Measurements from ENCODE around the gene PTPN4.

PTPN4 gene, protein sequence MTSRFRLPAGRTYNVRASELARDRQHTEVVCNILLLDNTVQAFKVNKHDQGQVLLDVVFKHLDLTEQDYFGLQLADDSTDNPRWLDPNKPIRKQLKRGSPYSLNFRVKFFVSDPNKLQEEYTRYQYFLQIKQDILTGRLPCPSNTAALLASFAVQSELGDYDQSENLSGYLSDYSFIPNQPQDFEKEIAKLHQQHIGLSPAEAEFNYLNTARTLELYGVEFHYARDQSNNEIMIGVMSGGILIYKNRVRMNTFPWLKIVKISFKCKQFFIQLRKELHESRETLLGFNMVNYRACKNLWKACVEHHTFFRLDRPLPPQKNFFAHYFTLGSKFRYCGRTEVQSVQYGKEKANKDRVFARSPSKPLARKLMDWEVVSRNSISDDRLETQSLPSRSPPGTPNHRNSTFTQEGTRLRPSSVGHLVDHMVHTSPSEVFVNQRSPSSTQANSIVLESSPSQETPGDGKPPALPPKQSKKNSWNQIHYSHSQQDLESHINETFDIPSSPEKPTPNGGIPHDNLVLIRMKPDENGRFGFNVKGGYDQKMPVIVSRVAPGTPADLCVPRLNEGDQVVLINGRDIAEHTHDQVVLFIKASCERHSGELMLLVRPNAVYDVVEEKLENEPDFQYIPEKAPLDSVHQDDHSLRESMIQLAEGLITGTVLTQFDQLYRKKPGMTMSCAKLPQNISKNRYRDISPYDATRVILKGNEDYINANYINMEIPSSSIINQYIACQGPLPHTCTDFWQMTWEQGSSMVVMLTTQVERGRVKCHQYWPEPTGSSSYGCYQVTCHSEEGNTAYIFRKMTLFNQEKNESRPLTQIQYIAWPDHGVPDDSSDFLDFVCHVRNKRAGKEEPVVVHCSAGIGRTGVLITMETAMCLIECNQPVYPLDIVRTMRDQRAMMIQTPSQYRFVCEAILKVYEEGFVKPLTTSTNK

DNA sequence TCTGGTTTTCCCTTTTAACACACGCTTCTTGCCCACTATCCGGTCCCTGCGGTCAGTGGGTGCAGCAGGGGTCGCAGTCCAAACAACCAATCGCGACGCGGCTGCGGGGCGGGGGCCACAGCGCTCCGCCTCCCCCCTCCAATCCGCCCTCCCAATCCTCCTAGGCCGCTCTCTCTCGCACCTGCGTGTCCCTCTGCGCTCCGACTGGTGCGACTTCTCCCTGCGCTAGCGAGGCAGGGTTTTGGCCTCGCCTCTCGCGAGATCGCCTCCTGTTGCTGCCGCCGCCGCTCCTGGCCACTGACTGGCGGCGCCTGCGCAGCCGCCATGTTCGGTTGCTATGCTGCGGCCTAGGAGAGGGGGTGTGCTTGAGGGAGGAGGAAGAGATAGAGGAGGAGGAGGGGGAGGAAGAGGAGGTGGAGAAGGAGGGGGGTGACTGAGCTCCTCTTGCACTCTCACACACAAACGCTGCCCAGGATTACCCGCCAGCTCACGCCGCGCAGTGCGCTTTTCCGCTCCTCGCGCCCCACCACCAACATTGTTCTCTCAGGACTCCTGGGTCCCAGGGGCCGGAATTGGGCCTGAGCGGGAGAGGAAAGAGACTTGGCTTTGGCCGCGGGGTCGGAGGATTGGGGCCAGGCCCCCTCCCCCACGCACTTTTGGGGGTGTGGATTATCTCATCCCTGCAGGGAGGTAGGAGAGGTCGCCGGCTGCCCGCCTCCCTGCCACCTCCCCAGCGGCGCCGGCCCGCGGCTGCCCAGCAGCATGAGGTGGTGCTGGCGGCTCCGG, at the start of gene PTPN4:
Gene PTPN4, plus strand, starts transcription at position 472 of the 786 bp plus-strand sequence. CDS start 49,932 bp downstream, outside the sequence.
- peak; percentile 89 to 97 (median 96) for DNase-seq

DNA sequence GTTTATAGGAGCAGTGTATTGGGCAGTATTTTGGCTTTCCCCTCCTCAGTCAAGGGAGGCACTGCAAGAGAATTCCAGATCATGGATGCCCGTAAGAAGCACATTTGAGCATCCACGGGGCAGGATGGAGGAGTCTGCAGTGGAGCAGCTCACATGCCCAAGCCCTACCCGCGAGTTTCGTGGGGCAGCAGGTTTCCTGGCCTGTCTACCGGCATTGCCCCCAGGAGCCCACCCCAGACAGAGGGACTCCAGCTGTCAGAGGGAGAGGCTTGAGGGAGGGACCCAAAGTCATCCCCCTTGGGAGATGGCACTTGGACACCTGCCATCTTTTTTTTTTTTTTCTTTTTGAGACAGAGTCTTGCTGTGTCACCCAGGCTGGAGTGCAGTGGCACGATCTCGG, 49.4 kb upstream of the PTPN4 start:
- DNase-seq: no peak

DNA sequence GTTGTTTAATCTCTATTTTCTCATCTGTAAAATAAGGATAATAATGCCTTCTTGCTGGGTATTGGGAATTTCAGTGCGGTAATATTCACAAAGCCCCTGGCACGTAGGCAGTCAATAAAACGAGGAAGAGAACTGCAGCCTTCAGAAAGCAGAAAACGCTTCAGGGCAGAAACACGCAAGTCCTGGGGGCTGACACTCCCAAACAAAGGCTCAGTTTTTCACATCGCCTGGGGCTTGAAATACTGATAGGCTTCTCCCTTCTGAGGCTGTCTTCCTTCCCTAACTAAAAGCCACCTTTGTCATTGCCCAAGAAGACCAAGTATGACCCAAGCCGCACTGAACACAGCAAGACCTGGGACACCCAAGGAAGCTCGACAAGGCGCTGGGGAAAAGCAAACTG, 48.4 kb upstream of the PTPN4 start:
- DNase-seq: no peak

DNA sequence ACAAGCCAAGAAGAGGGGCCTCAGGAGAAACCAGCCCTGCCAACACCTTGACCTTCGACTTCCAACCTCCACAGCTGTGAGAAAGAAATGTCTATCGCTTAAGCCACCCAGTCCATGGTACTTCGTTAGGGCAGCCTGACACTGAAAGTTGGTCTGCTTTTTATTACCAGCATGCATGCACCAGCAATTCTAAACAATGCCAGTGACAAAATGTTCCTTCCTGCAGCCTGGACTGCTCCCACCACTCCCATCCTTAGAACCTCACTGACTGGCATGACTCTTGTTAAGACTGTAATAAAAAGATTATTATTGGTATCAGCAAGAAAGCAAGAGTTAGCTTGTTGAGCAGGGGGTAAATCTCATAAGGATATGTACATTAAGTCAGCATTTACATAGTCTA, 47.2 kb upstream of the PTPN4 start:
- no peak for DNase-seq

DNA sequence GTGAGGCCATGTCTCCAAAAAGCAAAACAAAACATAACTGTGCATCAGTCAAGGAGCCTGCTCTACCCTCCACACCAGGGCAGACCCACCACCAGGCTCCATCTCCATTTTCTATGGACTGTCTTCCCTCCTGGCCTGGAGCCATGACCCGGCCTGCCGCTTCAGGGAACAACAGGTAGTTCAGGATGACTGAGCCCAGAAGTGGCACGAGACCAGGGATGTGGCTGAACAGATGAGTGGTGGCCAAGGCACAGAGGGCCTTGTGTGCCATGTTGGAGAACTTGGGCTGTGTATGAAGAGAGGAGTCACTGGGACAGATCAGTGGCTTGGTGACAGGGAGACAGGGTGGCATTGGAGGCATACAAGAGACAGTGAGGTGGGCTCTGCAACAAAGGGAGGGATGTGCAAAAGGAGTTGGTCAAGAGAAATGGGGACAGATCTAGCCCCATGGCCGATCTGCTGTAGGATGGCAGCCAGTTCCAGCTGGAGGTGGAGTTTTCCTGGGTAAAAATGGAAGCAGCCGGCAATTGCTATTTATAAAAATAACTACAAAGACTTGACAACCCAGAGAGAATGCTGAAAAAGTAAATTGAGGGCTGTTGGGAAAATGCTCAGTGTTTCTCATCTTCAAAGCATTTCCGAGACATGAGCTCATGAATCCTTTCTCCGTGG, 45.8 kb upstream of the PTPN4 start:
- DNase-seq: no peak

DNA sequence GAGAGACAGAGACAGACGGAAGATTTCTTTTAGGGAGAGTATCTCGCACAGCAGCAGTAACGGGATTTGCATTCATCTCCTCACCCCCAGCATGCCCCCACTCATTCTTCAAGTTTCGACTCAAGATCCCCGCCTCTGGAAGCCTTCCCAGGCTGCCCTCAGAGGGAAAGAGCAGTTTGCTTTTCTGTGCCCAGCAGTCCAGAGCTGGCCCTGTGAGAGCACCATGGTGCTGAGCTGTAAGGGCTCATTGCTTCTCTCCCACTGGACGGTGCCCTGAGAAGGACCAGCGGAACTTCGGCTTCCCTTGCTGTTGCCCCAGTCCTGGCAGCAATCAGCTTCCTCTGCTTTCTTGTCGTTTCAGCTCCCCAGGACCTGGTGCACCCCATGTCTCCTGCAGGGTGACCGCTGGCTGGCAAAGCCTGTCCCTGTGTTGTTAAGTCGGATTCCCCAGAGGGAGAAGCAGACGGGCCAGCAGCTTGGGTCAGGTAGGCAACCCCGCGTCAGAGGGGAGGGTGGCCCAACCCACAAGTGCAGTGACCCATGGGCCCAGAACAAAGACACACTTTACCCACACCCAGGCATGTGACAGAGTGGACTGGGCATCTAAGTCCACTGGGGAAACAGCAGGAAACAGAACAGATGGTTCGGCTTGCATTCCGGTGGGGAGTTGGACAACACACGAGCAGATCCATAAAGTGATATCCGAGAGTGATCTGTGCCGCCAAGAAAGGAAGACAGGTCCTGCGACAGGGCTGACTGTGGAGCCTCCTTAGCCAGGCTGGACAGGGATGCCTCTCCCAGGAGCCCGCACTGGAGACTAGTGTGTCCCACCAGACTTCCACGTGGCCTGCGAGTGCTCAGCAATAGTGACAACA, 44.1 kb upstream of the PTPN4 start:
- no peak for DNase-seq

DNA sequence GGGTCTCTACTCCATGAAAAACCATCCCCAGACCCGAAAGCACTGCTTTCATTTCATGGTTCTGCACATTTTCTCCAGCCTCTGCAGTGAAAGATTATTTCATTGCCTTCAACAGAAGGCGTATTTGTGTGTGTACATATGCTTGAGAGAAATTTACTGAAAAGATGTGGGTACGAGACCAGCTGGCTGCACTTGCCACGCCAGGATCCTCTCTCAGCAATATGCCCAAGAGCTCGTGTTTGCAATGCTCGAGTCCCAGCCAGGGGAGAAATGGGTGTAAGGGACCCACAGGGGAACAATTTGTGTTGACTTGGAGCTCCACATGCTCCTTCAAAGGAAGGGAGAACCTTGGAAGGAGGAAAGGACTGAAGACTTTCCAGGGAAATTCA, 43.4 kb upstream of the PTPN4 start:
- no peak for DNase-seq

DNA sequence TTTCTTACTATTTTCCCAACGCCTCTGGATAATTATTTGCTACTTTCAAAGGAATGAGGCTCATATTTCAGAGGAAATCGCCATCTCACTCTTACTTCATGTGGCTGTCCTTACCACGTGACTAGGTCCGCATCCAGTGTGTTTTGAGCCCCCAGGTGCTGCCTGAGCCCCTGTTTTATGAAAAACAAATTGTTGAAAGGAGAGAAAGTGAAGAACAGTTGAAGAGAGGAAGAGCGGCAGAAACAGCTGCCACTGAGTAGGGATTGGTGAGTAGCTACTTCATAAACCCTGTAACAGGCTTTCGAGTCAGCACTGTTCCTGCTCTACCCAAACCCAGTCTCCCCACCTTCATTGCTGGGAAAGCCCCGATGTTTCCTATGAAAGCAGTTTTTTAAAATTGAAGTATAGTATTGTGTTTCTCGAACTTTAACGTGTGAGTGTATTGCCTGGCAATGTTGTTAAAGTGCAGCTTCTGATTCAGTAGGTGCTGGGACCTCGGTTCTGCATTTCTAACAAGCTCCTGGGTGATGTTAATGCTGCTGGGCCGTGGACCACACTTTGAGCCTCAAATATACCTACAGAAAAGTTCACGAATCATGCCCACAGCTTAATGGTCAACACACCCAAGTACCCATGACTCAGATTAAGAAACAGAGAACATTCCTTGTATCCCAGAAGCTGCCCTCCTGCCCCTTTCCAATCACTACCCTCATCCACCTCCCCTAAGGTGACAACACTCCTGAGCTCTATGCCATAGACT, 41.0 kb upstream of the PTPN4 start:
- no peak for DNase-seq

DNA sequence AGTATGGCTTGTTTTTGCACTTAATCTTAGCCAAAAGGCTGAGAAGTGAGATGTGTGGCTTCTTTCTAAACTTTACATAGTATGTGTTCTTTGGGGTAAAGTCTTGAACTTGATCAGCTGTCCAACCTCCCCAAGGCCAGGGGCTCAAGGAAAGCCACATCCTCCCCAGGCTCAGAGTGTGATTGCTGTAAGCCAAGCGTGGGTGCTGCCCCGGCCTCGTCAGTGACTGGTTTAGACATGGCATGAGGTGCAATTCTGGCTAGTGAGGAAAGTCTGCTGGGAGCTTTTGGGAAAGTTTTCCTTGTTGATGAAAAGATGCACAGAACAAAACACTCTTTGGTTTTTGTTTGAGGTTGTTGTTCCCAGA, 40.5 kb upstream of the PTPN4 start:
- DNase-seq: no peak

DNA sequence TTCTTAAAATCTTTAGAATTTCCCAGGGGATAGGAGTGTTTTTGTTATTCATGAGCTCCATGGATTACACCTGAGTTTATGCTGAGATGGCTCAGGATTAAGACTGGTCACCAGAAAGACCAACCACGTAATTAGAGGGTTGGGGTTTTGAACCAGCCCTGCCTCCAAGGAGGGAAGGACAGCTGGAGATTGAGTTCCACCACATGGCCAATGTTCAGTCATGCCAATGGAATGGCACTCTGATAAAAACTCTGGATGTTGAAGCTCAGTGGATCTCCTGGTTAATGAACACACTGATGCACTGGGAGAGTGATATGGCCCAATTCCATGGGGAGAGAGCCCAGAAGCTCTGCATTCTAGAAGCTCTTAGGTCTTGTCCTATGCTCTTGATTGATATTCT, 38.7 kb upstream of the PTPN4 start:
- no peak for DNase-seq

DNA sequence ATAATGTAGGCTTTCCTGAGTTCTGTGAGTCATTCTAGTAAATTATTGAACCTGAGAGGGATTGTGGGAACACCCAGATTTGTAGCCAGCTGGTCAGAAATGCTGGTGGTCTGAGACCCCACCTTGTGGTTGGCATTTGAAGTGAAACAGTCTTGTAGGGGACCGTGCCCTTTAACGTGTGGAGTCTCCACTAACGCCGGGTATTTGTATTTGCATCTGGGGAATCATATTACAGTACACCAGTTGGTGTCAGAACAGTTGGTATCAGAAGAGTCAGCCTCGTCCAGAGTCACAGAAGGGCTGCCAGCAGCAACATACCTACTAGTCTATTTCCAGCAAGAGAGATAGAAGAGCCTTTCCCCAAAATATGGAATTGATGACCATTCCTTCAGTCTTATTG, 38.3 kb upstream of the PTPN4 start:
- no peak for DNase-seq

DNA sequence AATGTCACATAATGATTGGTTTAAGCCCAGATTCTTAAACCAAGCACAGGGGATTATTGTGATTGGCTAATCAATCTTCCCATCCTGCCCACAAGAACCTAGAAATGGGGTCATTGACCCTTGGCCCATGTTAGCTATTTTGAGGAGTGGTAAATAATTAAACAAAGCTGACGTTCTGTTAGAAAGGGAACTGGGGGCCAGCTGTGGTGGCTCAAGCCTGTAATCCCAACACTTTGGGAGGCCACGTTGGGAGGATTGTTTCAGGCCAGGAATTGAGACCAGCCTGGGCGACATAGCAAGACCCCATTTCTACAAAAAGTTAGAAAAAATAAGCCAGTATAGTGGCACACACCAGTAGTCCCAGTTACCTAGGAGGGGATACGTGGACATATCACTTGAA, 37.8 kb upstream of the PTPN4 start:
- DNase-seq: no peak

DNA sequence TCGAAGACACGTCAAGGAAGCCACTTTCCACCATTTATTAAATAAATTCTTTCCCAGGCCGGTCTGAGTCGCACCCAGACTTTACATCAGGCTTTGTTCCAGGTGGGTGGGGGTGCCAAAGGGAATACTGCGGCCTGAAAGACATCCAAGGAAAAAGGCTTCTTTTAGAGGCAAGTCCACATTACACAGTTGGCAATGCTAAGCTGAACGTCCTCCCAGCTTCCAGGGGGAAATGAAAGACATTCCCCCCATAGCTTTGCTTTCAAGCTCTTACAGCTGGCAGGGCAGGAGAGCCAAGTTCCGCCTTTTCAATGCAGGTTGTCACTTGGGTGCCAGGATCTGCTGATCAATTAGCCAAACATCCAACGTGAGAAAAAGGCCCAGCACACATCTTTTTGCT, 36.5 kb upstream of the PTPN4 start:
- no peak for DNase-seq

DNA sequence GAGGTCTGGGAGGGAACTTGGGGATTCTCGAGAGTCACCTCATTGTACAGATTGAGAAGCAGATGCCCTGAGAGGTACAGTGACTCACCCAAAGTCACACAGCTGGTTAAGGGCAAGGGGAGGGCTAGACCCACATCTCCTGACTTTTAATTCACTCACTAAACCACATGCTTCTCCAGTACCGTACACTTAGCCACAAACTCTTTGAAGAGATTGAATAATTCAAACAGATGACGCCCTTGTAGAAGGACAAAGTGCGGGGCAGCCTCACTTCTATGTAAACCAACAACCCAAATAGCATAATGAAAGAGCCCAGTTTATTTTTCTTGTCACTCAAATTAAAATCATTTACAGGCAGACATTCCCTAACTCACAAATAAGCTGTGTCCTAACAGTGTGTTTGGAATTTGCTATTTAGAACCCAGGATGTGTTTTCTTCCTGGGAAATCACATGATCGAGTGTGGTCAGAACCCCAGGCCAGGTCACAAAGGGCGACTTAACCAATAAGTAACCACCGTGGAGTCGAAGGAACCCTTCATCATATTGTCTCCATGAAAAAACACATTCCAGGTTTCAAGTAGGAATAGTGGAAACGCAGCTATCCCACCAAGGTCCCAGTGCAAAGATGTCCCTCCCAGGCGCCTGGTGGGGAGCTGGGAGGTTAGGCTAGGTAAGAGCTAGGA, 35.8 kb upstream of the PTPN4 start:
- no peak for DNase-seq

DNA sequence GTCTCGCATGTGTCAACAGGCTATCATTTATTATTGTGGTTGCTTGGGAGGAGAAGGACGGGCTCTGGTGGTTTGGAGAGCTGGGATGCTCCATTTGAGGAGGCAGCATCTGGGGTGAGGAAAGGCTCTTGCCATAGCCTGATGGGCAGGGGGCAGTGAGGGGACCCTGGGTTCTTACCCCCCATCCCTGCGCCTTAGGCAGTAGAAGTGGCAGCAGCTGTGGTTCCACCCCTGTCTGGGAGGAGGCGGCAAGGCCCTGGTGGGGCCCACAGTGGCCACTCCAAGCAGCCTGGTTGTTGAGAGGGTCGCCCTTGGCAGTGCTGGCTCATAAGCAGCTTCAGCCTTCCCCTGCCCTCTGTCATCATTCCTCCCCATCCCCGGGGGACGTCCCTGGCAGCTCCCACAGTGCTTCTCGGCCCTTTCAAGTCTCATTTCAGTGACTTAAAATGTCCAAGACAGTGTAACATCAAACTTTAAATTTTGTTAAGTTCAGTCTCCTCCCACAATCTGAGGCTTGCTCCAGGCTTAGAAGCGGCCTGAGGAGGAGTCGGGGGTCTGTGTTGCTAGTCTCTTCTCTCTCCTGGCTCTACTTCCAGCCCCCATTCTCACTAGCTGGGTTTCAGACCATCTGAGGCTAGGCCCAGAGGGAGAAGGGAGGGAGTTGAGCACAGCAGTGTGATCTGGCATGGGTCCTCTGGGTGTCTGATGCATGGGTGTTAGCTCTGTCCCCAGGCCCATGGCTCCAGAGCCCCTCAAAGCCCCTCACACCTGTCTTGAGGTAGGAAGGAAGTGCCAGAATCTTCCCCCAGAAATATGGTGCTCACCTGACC, 34.9 kb upstream of the PTPN4 start:
- no peak for DNase-seq

DNA sequence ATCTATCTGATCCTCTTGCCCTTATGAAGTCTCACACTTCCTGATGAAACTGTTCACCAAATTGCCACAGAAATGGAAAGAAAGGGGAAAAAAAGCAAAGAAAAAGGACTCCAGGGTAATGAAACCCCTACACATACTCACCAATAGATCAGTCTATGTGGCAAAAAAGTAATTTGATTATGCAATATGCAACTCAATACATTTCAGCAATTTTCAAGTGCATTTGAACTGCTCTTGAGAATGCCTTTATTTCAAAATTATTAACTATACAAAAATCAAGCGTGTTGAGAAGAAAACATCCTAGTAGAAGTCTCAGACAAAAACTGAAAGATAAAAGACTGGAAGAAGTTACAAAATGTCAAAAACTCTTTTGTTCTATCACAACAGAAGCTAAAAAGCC, 32.2 kb upstream of the PTPN4 start:
- no peak for DNase-seq

DNA sequence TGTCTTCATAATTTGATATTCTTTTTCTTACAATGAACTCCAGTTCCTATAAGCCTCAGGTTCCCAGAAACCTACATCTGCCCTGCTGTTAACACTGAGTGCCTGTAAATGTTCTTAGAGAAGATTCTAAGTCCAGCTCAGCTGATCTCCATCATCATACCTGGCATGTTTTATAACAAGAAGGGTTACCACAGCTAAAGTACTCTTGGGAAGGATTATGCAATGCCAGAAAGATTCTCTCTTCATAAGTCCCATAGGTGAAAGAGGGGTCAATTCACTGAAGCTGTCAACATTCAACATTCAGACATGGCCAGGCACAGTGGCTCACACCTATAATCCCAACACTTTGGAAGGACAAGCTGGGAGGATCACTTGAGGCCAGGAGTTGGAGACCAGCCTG, 31.3 kb upstream of the PTPN4 start:
- no peak for DNase-seq

DNA sequence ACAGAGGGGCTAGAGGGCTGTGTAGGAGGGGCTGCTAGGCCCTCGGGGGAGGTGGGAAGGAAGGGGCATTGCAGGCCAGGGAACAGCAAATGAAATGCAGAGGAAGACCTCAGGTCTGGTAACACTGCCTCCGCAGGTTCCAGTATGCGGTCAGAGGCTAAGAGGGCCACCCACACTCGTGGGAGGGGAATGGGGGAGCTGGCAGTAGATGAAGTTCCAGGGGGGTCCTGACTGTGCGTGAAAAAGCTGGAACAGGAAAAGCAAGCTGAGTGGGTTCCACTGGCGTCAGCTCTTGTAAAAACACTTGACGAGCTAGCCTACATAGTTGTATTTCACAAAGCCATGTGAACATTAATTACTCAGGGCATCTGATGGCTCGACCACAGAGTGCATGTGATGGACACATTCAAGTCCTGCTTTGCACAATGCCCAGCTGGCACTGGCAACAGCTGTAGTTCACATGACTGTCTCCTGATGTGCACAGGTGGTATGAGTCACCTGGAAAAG, 29.0 kb upstream of the PTPN4 start:
- no peak for DNase-seq

DNA sequence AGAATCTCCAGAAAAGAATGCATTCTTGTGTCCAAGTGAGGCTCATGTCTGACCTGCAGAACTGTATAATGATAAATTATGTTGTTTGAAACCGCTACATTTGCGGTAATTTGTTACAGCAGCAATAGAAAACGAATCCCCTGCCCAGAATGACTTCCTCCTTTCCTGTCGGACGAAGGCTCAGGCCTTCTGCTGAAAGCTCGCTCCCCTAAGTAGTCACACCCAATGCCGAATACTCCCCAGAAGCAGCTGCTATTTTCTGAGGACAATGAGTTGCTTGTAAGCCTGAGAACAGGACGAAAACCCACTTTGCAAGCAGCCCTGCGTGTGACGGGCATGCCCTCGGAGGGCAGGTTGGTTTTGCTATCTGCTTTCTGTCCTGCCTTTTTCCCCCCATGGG, 27.7 kb upstream of the PTPN4 start:
- DNase-seq: no peak
